ENCODE measurements around the gene BBS7. TPM values are rescaled to one million over a fixed set of nuclear protein-coding genes. Genes with fewer than 3 reads are reported as not detected.

Gene BBS7, protein sequence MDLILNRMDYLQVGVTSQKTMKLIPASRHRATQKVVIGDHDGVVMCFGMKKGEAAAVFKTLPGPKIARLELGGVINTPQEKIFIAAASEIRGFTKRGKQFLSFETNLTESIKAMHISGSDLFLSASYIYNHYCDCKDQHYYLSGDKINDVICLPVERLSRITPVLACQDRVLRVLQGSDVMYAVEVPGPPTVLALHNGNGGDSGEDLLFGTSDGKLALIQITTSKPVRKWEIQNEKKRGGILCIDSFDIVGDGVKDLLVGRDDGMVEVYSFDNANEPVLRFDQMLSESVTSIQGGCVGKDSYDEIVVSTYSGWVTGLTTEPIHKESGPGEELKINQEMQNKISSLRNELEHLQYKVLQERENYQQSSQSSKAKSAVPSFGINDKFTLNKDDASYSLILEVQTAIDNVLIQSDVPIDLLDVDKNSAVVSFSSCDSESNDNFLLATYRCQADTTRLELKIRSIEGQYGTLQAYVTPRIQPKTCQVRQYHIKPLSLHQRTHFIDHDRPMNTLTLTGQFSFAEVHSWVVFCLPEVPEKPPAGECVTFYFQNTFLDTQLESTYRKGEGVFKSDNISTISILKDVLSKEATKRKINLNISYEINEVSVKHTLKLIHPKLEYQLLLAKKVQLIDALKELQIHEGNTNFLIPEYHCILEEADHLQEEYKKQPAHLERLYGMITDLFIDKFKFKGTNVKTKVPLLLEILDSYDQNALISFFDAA
- total RNA-seq = 9.4 TPM

DNA sequence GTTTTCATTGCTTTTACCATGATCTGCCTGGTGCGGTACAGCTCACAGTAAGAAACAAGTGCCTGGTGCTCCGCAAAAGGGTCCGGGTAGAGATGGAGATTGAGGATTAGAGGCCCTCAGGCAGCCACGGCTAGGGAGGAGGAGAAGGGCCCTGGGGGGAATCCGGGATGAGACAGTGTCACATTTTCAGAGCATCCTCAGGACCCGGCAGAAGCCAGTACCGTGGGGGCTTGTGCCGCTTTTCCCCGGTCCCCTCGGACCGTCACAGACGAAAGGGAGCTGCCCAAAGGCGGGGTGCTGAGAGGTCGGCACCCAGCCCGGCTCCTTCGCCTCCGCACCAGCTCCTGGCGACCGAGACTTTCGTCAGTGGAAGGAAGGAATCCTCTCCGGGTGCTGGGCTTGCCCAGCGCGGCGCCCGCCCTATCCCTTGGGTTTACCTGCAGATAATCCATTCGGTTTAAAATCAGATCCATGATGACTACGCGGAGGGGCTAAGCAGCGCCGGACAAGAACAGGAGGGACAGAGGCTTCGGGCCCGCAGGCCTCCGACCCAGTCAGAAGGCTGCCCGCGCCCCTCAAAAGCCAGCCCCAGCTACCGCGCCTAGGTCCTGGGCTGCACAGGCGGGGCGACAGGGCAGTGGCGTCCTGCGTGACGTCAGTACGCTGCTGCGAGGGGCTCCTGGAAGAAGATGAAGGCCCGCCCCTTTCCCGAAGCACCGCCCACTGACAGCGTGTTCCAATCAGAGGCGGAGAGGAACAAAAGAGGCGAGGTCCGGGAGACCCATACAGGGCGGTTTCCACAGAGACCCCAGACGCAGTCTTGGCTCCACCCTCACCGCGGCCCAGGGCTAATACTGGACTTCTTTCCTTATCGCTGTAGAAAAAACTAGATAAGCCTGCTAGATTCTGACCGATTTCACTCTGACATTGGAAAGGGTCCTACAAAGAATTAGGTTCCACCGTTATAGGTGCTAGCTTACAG lies at the start of gene BBS7:
BBS7 (minus strand) TSS at position 634 of the 982 bp plus-strand sequence; CDS start at position 473, 161 bp downstream.
- no peaks in the 10 kb centered on the region for H3K27me3 ChIP-seq (ENCODE audit: control insufficient read depth in 3 of 3, insufficient read depth in 3 of 3, low read length in 3 of 3)
- H3K27ac ChIP-seq (ENCODE audit: low read depth, low read length) = peak within 1 kb of the TSS; percentile 81
- no peaks in the 10 kb centered on the region for H3K9me3 ChIP-seq (ENCODE audit: control insufficient read depth in 3 of 3, low read length in 3 of 3)
- peak within 1 kb of the TSS; percentile 85 to 92 (median 86) for H3K9ac ChIP-seq (ENCODE audit: low read depth in 1 of 3, low read length in 3 of 3)
- peak within 1 kb of the TSS; percentile 80 to 95 (median 90) for H3K4me3 ChIP-seq (ENCODE audit: low read length in 3 of 3)
- H3K4me1 ChIP-seq (ENCODE audit: control insufficient read depth in 3 of 3, insufficient read depth in 3 of 3, low read length in 3 of 3) = peaks cover 4 to 9% (median 5%) of the 10 kb centered on the region in 3 donors
- peaks cover 0 to 10% (median 6%) of the 10 kb centered on the region in 3 donors for H3K36me3 ChIP-seq (ENCODE audit: control insufficient read depth in 3 of 3, insufficient read depth in 3 of 3, low read length in 3 of 3)

DNA sequence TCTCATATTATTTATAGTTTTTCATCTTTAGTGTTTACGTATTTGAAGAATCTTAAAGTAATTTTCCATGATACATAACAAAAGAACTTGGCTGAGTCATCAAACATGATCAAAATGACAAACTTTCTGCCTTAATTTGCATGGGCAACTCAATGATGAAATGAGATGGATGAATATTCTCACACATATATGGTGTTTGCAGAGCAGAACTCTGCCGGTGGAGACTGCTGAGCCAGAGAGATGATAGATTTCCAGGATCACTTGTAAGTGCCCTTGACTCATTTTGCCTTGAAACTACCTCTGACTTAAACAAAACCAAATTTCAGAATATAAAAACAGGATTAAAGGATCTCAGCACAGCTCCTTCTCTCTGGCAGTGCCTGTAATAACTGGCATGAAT lies 43.4 kb upstream of the BBS7 start:
- Histone ChIP-seq H3K4me3 (ENCODE audit: low read length in 3 of 3) (no peak overlapping the region), H3K36me3 (ENCODE audit: control insufficient read depth in 3 of 3, insufficient read depth in 3 of 3, low read length in 3 of 3) (no peaks in the 10 kb centered on the region), H3K9ac (ENCODE audit: low read depth in 1 of 3, low read length in 3 of 3) (no peak overlapping the region), H3K27ac (ENCODE audit: low read depth, low read length) (no peak overlapping the region), H3K4me1 (ENCODE audit: control insufficient read depth in 3 of 3, insufficient read depth in 3 of 3, low read length in 3 of 3) (no peaks in the 10 kb centered on the region), H3K9me3 (ENCODE audit: control insufficient read depth in 3 of 3, low read length in 3 of 3) (no peaks in the 10 kb centered on the region), H3K27me3 (ENCODE audit: control insufficient read depth in 3 of 3, insufficient read depth in 3 of 3, low read length in 3 of 3) (no peaks in the 10 kb centered on the region)

DNA sequence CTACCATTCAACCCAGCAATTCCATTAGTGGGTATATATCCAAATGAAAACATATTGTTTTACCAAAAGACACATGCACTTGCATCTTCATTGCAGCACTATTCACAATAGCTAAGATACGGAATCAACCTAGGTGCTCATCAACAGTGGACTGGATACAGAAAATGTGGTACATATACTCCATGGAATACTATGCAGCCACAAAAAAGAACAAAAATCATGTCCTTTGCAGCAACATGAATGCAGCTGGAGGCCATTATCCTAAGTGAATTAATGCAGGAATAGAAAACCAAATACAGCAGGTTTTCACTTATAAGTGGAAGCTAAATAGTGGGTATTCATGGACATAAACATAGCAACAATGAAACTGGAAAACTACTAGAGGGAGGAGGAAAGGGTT lies 38.1 kb upstream of the BBS7 start:
- no peaks in the 10 kb centered on the region for H3K4me1 ChIP-seq (ENCODE audit: control insufficient read depth in 3 of 3, insufficient read depth in 3 of 3, low read length in 3 of 3)
- H3K27me3 ChIP-seq (ENCODE audit: control insufficient read depth in 3 of 3, insufficient read depth in 3 of 3, low read length in 3 of 3) = no peaks in the 10 kb centered on the region
- no peak overlapping the region for H3K9ac ChIP-seq (ENCODE audit: low read depth in 1 of 3, low read length in 3 of 3)
- no peak overlapping the region for H3K27ac ChIP-seq (ENCODE audit: low read depth, low read length)
- no peaks in the 10 kb centered on the region for H3K36me3 ChIP-seq (ENCODE audit: control insufficient read depth in 3 of 3, insufficient read depth in 3 of 3, low read length in 3 of 3)
- H3K9me3 ChIP-seq (ENCODE audit: control insufficient read depth in 3 of 3, low read length in 3 of 3) = no peaks in the 10 kb centered on the region
- H3K4me3 ChIP-seq (ENCODE audit: low read length in 3 of 3) = no peak overlapping the region

DNA sequence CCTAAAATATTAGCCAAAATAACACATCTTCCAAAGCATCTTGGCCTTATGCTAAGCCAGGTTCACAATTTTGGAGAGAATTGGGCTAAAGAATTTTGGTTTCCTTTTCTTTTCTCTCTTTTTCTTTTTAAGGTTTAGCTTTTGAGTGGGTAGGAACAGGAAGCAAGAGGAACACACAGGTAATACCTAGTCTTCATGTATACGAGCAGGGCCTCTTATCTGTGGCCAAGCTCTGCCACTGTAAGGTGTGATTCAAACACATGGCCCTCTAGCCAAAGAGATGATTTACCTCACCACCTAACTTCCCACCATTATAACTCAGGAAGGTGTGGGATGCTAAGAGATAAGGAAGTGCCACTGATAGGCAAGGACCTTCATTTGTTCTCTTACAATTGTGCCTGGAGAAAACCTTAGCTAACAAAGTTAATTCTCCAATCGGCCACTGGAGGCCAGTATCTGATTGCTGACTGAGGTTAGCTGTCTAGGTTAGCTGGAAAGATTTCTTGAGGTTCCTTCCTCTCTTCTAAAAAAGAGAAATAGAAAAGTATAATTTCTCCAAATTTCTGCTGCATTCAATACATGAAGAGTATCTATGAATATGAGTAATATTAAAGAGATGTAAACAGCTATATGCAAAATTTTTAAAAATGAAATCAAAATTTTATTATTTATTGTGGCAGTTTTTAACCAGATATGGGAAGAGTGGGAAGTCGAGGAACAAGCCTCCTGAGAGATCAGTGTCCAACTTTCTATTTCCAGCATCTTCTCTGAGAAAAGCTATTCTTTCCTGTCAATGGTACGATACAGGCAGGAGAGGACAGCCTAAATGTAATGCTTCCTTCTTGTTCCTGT lies 30.1 kb upstream of the BBS7 start:
- Histone ChIP-seq H3K9ac (ENCODE audit: low read depth in 1 of 3, low read length in 3 of 3) (no peak overlapping the region), H3K9me3 (ENCODE audit: control insufficient read depth in 3 of 3, low read length in 3 of 3) (no peaks in the 10 kb centered on the region), H3K27ac (ENCODE audit: low read depth, low read length) (no peak overlapping the region), H3K4me1 (ENCODE audit: control insufficient read depth in 3 of 3, insufficient read depth in 3 of 3, low read length in 3 of 3) (no peaks in the 10 kb centered on the region), H3K4me3 (ENCODE audit: low read length in 3 of 3) (no peak overlapping the region), H3K36me3 (ENCODE audit: control insufficient read depth in 3 of 3, insufficient read depth in 3 of 3, low read length in 3 of 3) (no peaks in the 10 kb centered on the region), H3K27me3 (ENCODE audit: control insufficient read depth in 3 of 3, insufficient read depth in 3 of 3, low read length in 3 of 3) (no peaks in the 10 kb centered on the region)

DNA sequence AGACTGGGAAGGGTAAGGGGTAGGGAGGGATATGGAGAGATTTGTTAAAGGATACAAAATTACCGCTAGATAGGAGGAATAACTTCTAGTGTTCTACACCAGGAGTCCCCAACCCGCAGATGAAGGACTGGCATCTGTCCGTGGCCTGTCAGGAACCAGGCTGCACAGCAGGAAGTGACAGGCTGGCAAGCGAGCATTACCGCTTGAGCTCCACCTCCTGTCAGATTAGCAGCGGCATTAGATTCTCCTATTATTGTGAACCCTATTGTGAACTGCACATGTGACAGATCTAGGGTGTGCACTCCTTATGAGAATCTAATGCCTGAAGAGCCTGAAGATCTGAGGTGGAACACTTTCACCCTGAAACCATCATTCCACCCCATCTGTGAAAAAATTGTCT lies 27.9 kb upstream of the BBS7 start:
- no peaks in the 10 kb centered on the region for H3K9me3 ChIP-seq (ENCODE audit: control insufficient read depth in 3 of 3, low read length in 3 of 3)
- no peaks in the 10 kb centered on the region for H3K27me3 ChIP-seq (ENCODE audit: control insufficient read depth in 3 of 3, insufficient read depth in 3 of 3, low read length in 3 of 3)

DNA sequence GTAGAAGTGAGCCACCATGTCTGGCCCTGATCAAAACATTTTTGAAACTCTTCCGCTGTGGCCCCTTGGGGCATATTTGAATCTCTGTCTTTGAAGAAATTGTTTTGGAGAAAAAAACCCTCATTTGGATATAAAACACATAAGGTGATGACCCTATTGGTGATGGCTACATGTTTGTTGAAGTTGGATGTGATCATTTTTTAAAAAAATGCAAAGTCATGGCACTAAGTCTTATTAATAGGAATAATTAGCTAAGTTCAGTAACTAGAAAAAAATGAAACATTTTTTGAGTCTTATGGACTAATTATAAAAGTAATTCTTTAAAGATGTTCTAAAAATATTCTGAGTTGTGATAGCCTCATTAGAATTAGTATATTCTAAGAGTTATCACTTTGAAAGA lies 17.9 kb upstream of the BBS7 start:
- Histone ChIP-seq H3K4me3 (ENCODE audit: low read length in 3 of 3) (no peak overlapping the region), H3K36me3 (ENCODE audit: control insufficient read depth in 3 of 3, insufficient read depth in 3 of 3, low read length in 3 of 3) (no peaks in the 10 kb centered on the region), H3K27me3 (ENCODE audit: control insufficient read depth in 3 of 3, insufficient read depth in 3 of 3, low read length in 3 of 3) (no peaks in the 10 kb centered on the region), H3K9ac (ENCODE audit: low read depth in 1 of 3, low read length in 3 of 3) (no peak overlapping the region), H3K9me3 (ENCODE audit: control insufficient read depth in 3 of 3, low read length in 3 of 3) (no peaks in the 10 kb centered on the region), H3K4me1 (ENCODE audit: control insufficient read depth in 3 of 3, insufficient read depth in 3 of 3, low read length in 3 of 3) (no peaks in the 10 kb centered on the region), H3K27ac (ENCODE audit: low read depth, low read length) (no peak overlapping the region)

More for the DNA sequence above, 27.9 kb upstream of the BBS7 start:
- H3K9ac ChIP-seq (ENCODE audit: low read depth in 1 of 3, low read length in 3 of 3) = no peak overlapping the region
- no peak overlapping the region for H3K27ac ChIP-seq (ENCODE audit: low read depth, low read length)
- no peaks in the 10 kb centered on the region for H3K4me1 ChIP-seq (ENCODE audit: control insufficient read depth in 3 of 3, insufficient read depth in 3 of 3, low read length in 3 of 3)
- H3K36me3 ChIP-seq (ENCODE audit: control insufficient read depth in 3 of 3, insufficient read depth in 3 of 3, low read length in 3 of 3) = no peaks in the 10 kb centered on the region
- no peak overlapping the region for H3K4me3 ChIP-seq (ENCODE audit: low read length in 3 of 3)

DNA sequence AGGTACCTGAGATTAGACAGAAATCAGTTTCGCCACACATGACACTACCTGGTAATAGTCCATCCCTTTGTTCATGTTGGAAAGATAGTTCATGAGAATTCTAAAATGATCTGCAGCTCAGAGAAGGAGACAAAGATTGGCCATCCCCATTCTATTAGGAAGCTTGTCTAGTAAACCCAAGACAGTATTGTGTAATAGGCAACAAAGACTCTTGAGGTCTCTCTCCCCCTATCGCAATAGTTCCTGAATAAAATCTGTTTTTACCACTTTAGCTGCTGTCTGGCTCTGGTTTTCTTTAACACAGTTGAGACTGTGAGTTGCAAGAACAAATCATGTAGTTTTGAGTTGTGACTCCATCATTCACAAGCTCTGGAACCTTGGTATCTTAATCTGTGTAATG lies 14.8 kb upstream of the BBS7 start:
- no peak overlapping the region for H3K4me3 ChIP-seq (ENCODE audit: low read length in 3 of 3)
- H3K27me3 ChIP-seq (ENCODE audit: control insufficient read depth in 3 of 3, insufficient read depth in 3 of 3, low read length in 3 of 3) = no peaks in the 10 kb centered on the region
- no peak overlapping the region for H3K27ac ChIP-seq (ENCODE audit: low read depth, low read length)
- no peak overlapping the region for H3K9ac ChIP-seq (ENCODE audit: low read depth in 1 of 3, low read length in 3 of 3)
- no peaks in the 10 kb centered on the region for H3K9me3 ChIP-seq (ENCODE audit: control insufficient read depth in 3 of 3, low read length in 3 of 3)
- no peaks in the 10 kb centered on the region for H3K36me3 ChIP-seq (ENCODE audit: control insufficient read depth in 3 of 3, insufficient read depth in 3 of 3, low read length in 3 of 3)
- H3K4me1 ChIP-seq (ENCODE audit: control insufficient read depth in 3 of 3, insufficient read depth in 3 of 3, low read length in 3 of 3) = no peaks in the 10 kb centered on the region

DNA sequence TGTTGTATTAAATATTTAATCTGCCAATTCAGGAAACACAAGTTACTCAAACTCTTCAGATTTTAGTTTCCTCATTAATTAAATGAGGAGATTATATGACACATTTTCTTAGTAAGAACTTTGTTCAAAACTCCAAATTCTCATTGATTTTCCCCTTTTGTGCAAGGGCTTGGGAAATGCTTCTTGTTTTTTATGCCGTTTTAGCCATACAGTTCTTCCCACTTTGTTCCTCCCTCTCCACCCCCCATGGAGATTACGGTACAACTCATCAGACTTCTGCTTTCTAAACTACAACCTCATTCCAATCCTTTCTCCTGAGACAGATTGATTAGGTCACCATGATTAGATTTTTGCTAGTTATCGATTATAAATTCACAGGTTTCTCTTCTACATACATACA lies 10.9 kb upstream of the BBS7 start:
- no peaks in the 10 kb centered on the region for H3K36me3 ChIP-seq (ENCODE audit: control insufficient read depth in 3 of 3, insufficient read depth in 3 of 3, low read length in 3 of 3)
- H3K9me3 ChIP-seq (ENCODE audit: control insufficient read depth in 3 of 3, low read length in 3 of 3) = no peaks in the 10 kb centered on the region
- H3K27ac ChIP-seq (ENCODE audit: low read depth, low read length) = no peak overlapping the region
- no peak overlapping the region for H3K9ac ChIP-seq (ENCODE audit: low read depth in 1 of 3, low read length in 3 of 3)
- peaks cover 0 to 3% (median 0%) of the 10 kb centered on the region in 3 donors for H3K27me3 ChIP-seq (ENCODE audit: control insufficient read depth in 3 of 3, insufficient read depth in 3 of 3, low read length in 3 of 3)
- H3K4me3 ChIP-seq (ENCODE audit: low read length in 3 of 3) = no peak overlapping the region
- H3K4me1 ChIP-seq (ENCODE audit: control insufficient read depth in 3 of 3, insufficient read depth in 3 of 3, low read length in 3 of 3) = no peaks in the 10 kb centered on the region

DNA sequence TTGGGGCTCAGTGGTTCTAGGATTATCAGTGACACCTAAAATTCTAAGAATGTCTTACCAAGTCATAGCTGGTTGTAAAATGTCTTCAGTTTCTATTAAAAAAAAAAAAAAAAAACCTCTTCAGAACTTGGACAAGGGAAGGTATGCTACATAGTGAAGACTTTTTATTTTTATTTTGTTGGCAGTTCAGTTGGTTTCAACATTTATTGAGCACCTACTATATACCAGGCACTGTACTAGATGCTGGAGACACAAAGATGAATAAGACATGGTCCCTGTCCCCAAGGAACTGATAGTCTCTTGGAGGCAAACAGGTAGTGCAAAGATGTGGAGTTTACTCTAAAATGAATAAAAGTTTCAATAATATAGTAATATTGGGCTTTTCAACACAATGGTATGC lies 8.9 kb upstream of the BBS7 start:
- Histone ChIP-seq H3K27ac (ENCODE audit: low read depth, low read length) (no peak overlapping the region), H3K36me3 (ENCODE audit: control insufficient read depth in 3 of 3, insufficient read depth in 3 of 3, low read length in 3 of 3) (no peaks in the 10 kb centered on the region), H3K9ac (ENCODE audit: low read depth in 1 of 3, low read length in 3 of 3) (no peak overlapping the region), H3K27me3 (ENCODE audit: control insufficient read depth in 3 of 3, insufficient read depth in 3 of 3, low read length in 3 of 3) (peaks cover 0 to 3% (median 0%) of the 10 kb centered on the region in 3 donors), H3K9me3 (ENCODE audit: control insufficient read depth in 3 of 3, low read length in 3 of 3) (no peaks in the 10 kb centered on the region), H3K4me1 (ENCODE audit: control insufficient read depth in 3 of 3, insufficient read depth in 3 of 3, low read length in 3 of 3) (no peaks in the 10 kb centered on the region), H3K4me3 (ENCODE audit: low read length in 3 of 3) (no peak overlapping the region)
